HG03097 (cell line): ENCODE results near the gene NCS1.

ENCODE experiments used
- ATAC-seq: cut with Tn5 transposase; IDR thresholded peaks from one replicate; pipeline ENCODE4 v1.9.1; 2021; ENCODE audit not compliant: unreplicated experiment, low FRiP score

NCS1 gene

GRCh38 chr9:130172161-130172857 is at the start of gene NCS1:
Gene NCS1 (plus strand): TSS chr9:130172404. CDS start chr9:130172664, 260 bp downstream.
- no peak for ATAC-seq

DNA sequence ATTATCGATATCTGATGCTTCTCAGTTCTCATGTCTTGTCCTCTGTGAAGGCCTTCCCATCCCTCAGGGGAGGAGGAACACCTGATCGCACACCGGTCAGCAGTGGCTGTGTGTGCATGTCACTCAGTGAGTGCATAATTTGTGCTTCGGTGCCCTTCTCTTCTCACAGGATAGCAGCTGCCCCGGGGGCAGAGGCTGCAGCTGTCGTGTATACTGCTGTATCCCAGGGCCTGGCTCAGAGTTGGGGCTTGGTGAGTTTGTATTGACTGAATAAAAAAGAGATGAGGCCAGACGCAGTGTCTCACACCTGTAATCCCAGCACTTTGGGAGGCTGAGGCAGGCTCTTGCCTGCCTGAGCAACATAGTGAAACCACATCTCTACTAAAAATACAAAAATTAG is 49.7 kb upstream of the NCS1 start:
- no peak for ATAC-seq

- no peak for ATAC-seq
These were observed 47.9 kb upstream of the NCS1 start for GRCh38 chr9:130124085-130124860.

- ATAC-seq = no peak
These were observed 45.3 kb upstream of the NCS1 start for GRCh38 chr9:130126721-130127433.

GRCh38 chr9:130128251-130128650 is 44.0 kb upstream of the NCS1 start:
- ATAC-seq = peak; percentile 67

DNA sequence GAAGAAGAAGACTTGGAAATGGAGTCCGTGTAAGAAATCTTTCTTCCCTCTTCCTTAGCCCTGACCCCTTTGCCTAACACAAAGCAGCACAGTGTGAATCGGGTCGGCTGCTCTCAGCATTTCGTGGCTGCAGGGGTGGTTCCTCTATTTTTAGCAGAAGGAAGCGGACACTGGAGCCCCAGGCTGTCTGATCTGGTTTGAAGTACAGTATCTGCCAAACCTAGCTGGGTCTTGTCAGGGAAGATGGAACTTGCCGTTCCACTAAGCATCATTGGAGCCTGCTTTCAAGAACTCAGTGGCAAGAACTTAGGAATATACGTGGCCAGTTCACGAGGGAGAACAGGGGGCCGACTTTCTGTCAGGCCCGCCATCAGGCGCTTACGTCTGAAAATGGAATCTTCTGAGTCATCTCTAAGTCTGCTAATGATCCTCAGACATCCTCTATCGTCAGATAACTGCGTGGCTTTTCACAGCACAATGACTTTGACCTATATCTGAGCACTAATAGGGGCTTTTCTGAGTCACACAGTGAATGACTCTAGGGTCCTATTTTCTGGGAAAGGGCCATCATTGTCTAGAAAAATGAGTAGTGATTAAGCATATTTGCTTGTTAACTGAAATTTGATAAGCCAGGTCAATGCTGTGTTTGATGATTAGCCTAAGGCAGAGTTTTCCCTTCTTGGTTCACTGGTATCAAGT is 43.3 kb upstream of the NCS1 start:
- peak; percentile 53 for ATAC-seq

- no peak for ATAC-seq
These were observed 42.7 kb upstream of the NCS1 start for GRCh38 chr9:130129432-130130061.

- ATAC-seq = no peak
These were observed 39.5 kb upstream of the NCS1 start for GRCh38 chr9:130132746-130133145.

DNA sequence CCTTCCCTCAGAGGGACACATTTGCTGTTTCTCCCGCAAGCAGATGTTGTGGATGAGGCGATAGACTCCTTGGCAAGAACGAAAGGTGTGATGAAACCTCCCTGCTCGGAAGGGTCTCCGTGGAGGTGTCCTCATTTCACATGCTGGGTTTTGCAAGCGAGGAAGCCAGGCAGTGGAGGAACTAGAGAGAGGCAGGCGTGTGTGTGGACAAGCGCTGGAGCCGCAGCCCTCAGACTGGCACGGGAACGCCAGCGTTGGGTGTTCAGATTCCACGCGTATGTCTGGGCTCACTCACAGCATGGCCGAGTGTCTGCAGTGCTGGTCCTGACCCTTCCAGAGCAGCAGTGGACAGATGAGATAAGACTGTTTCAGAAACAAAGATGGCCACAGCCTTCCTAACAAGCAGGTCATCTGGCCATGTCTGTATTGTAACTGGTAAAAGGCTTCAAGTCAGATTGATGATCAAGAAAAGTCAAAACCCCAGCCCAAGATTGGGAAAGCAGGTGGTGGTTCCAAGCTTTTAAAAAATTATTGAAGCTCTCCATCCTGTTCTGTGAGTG is 35.0 kb upstream of the NCS1 start:
- ATAC-seq = no peak

DNA sequence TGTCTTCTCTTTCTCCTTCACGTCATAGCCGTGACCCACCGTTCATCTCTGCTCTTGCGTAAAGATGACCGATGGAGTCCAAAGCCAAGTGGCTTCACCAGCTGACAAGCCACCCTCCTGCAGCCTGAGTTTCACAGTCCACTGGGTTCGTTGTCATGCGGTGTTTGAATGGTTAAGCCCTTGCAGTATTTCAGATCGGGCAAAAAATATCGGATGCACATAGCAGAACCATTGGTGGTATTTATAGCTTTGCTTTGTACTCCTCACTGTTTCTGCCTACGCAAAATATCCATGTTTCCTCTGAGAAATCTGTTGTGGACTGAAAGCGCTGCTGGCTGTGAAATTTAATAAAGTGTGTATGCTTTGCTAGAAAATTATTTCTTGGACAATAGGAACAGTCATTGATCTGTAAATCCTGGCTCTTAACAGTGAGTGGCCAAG is 34.5 kb upstream of the NCS1 start:
- ATAC-seq = no peak

DNA sequence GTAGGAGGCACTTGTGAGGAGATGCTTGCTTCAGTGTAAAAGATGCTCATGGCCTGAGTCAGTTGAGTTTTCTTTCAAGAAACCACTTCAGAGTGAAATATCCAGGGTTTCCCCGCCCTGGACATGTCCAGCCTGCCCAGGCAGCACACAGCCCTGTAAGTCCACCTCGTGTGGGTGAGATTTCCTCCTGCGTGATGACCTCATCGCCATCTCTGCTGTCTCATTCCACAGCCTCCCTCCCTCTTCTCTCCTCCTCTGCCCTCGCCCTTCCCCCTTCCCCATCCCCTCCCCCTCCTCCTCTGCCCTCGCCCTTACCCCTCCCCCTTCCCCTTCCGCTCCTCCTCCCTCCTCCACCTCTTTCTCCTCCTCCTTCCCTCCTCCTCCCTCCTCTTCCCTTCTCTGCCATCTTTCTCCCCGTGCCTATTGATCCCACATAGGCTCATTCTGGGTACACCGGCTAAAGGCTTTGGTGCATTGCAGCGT is 34.0 kb upstream of the NCS1 start:
- no peak for ATAC-seq

GRCh38 chr9:130138791-130139190 is 33.4 kb upstream of the NCS1 start:
- no peak for ATAC-seq

GRCh38 chr9:130139251-130139650 is 33.0 kb upstream of the NCS1 start:
- ATAC-seq = no peak

DNA sequence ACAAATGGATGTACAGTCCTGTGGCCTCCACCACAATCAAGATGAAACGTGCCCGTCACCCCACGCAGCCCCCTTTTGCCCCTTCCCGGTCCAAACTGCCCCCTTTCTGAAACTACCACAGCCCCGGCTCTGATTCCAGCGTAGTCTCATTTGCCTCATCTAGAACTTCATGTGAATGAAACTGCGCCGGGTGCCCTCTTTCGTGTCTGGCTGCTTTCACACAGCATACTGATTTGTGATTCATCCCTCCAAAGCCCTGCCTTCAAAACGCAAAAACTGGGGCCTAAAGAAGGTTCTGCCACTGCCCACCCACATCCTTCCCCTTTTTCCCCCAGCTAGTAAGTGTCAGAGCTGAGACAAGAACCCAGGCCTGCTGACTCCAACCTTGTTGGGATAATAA is 31.5 kb upstream of the NCS1 start:
- no peak for ATAC-seq

DNA sequence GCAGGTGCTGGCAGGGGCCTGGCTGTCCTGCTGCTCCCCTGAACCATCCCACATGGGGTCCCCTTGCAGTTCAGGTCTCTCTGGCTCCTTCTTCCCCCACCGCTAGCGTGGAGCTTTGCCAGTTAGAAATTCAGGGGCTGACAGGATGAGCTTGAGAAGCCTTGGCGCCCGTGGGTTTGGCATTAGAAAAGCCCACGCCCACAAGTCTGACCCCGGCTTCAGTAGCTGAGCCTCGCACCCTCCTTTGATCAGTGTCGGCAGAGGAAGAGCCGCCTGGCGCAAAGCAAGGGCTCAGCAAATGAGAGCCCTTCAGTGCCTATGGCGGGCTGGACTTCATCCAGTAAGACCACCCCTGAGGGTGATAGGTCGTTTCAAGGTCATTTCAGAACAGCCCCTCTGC is 30.1 kb upstream of the NCS1 start:
- ATAC-seq = no peak

DNA sequence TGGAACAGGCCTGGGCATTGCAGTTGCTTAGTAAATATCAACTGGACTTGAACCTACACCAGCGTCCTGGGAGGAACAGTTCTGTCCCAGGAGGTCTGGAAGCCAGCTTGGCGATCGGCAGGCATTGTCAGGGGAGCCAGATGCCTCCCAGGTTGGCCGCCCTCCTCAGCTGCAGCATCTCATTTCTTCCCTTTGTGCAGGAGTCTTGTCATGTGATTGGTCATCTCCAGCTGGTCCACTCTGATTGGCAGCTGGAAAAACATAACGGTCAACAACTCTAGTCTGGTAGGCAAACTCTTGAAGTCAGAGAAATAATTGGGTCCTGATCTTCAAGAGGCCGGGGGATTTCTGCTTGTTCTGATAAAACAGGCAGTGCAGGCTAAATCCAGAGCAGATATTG is 29.6 kb upstream of the NCS1 start:
- no peak for ATAC-seq

DNA sequence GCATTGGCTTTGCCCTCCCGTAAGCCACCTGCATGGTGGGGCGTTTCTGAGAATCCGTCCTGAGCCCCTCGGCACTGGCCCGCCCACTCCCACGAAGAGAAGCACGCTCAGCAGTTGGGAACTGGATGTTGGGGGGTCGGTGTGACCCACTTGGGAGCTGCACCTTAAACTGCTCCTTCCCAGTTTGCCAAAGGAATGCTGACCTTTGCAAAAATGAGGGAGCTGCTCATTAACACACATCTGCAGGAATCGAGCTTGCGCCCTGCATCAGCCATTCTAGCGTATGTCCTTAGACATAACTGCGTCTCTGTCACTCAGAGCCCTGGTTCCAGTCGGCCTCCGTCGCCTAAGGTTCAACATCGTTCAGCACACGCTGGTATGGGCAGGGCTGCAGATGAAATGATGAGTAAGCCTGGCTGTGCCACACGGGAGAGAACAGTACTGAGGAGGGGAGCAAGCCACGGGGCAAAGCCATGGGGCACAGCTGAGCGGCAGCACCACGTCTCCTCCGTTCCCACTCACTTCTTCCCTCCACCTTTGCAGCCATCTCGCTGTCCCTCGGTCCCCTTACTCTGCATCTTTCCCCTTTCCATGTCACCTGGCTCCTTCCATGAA is 28.8 kb upstream of the NCS1 start:
- ATAC-seq = no peak

DNA sequence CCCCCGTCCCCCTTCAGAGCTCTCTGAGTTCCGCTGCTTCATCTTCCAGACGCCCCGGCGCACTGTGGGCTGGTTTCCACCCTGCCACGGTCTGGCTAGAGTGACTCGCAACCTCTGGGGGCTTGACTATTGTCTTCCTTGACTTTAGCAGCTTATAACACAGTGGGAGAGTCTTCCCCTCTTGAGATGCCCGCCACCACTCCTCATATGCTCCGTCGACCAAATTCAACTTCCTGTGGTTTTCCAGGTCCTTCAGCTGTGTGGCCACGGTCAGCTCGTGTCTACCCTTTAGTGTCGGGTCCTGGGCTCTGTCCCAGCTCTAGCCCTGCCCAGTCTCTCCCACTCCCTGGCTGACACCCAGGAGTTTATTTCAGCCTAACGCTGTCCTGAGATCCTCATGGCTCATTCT is 28.2 kb upstream of the NCS1 start:
- ATAC-seq = no peak

- ATAC-seq = no peak
These were observed 27.5 kb upstream of the NCS1 start for GRCh38 chr9:130144703-130145102.

- no peak for ATAC-seq
These were observed 26.5 kb upstream of the NCS1 start for GRCh38 chr9:130145658-130146057.
